ENCODE results near the gene S100A8. TPM values are rescaled to one million over a fixed set of nuclear protein-coding genes. Genes with fewer than 3 reads are reported as not detected.

Gene S100A8
- total RNA-seq, 1 donor from 2014 or later: 50.0 TPM

- no peak for TF ChIP-seq CTCF (IDR thresholded peaks at IDR 0.05; ENCODE audit: insufficient read depth, low read length, severe bottlenecking)
- Histone ChIP-seq H3K27me3 (ENCODE audit: control insufficient read depth, insufficient read depth, low read length) (no peaks in the 10 kb centered on the region), H3K36me3 (ENCODE audit: control insufficient read depth, insufficient read depth, low read length) (no peaks in the 10 kb centered on the region), H3K4me3 (ENCODE audit: low read depth, low read length) (no peak overlapping the region)
- DNase-seq (ENCODE audit: low read depth) (no peak), FAIRE-seq (no peak)
Observed at GRCh38 chr1:153342178-153342577, 48.7 kb downstream of the S100A8 start.

- Histone ChIP-seq H3K4me3 (ENCODE audit: low read depth, low read length) (no peak overlapping the region), H3K27me3 (ENCODE audit: control insufficient read depth, insufficient read depth, low read length) (no peaks in the 10 kb centered on the region), H3K36me3 (ENCODE audit: control insufficient read depth, insufficient read depth, low read length) (no peaks in the 10 kb centered on the region)
- no peak for TF ChIP-seq CTCF (IDR thresholded peaks at IDR 0.05; ENCODE audit: insufficient read depth, low read length, severe bottlenecking)
- FAIRE-seq: no peak
- DNase-seq (ENCODE audit: low read depth): no peak
Observed at GRCh38 chr1:153341431-153341934, 49.4 kb downstream of the S100A8 start.

- no peaks in the 10 kb centered on the region for H3K27me3 ChIP-seq (ENCODE audit: control insufficient read depth, insufficient read depth, low read length)
- H3K36me3 ChIP-seq (ENCODE audit: control insufficient read depth, insufficient read depth, low read length): no peaks in the 10 kb centered on the region
- FAIRE-seq (no peak), DNase-seq (ENCODE audit: low read depth) (no peak)
- TF ChIP-seq CTCF (IDR thresholded peaks at IDR 0.05; ENCODE audit: insufficient read depth, low read length, severe bottlenecking): no peak
- H3K4me3 ChIP-seq (ENCODE audit: low read depth, low read length): no peak overlapping the region
Observed at GRCh38 chr1:153340356-153340755, 50.5 kb downstream of the S100A8 start.

Other genes starting within 250 kb of the S100A8 start
- not detected in 2 replicates for gene SPRR2G, start 240.2 kb downstream of the S100A8 start, total RNA-seq
- gene LELP1, start 187.6 kb downstream of the S100A8 start, total RNA-seq: not detected in 2 replicates
- gene PRR9, start 173.5 kb downstream of the S100A8 start, total RNA-seq: not detected in 2 replicates
- not detected in 2 replicates for gene LORICRIN, start 131.4 kb downstream of the S100A8 start, total RNA-seq
- gene PGLYRP3, start 78.1 kb downstream of the S100A8 start, total RNA-seq: 0.53 and 4.6 TPM in 2 replicates
- 2.0 TPM in 1 of 2 replicates, not detected in the other for gene PGLYRP4, start 42.2 kb downstream of the S100A8 start, total RNA-seq
- gene S100A9, start 33.2 kb downstream of the S100A8 start, total RNA-seq: 735 and 3,796 TPM in 2 replicates
- 5.5 TPM in 1 of 2 replicates, not detected in the other for gene S100A12, start 15.5 kb downstream of the S100A8 start, total RNA-seq
- gene S100A7A, start 25.4 kb upstream of the S100A8 start, total RNA-seq: not detected in 2 replicates
- 0.38 TPM in 1 of 2 replicates, not detected in the other for gene S100A7, start 69.6 kb upstream of the S100A8 start, total RNA-seq
- 2,948 and 3,820 TPM in 2 replicates for gene S100A6, start 144.9 kb upstream of the S100A8 start, total RNA-seq
- not detected in 2 replicates for gene S100A5, start 149.9 kb upstream of the S100A8 start, total RNA-seq
- 10.8 and 16.8 TPM in 2 replicates for gene S100A4, start 154.7 kb upstream of the S100A8 start, total RNA-seq
- gene S100A3, start 158.2 kb upstream of the S100A8 start, total RNA-seq: 2.3 and 26.6 TPM in 2 replicates
- gene S100A2, start 174.8 kb upstream of the S100A8 start, total RNA-seq: 804 and 1,251 TPM in 2 replicates
- 886 and 1,542 TPM in 2 replicates for gene S100A16, start 222.1 kb upstream of the S100A8 start, total RNA-seq
- gene S100A14, start 225.3 kb upstream of the S100A8 start, total RNA-seq: 1,221 and 1,339 TPM in 2 replicates
- 44.5 and 69.8 TPM in 2 replicates for gene S100A13, start 236.4 kb upstream of the S100A8 start, total RNA-seq
- gene S100A1, start 237.4 kb upstream of the S100A8 start, total RNA-seq: not detected in 2 replicates
- gene CHTOP, start 243.0 kb upstream of the S100A8 start, total RNA-seq: 51.9 and 61.2 TPM in 2 replicates